GM18502 (cell line): Measurements from ENCODE around the gene TTYH1.
"Not testable (repeated sequence)": the region's sequence is repeated elsewhere in the genome, so short reads cannot be mapped to it uniquely, and the experiment has no call there.

Experiments used
- ATAC-seq: cut with Tn5 transposase; IDR thresholded peaks from one replicate; pipeline ENCODE4 v1.9.1; 2021; ENCODE audit warnings: mild to moderate bottlenecking; ENCODE audit not compliant: unreplicated experiment, poor library complexity

The TTYH1 gene

GRCh38 chr19:54436031-54436523, 20.8 kb downstream of the TTYH1 start:
- ATAC-seq = no peak

DNA sequence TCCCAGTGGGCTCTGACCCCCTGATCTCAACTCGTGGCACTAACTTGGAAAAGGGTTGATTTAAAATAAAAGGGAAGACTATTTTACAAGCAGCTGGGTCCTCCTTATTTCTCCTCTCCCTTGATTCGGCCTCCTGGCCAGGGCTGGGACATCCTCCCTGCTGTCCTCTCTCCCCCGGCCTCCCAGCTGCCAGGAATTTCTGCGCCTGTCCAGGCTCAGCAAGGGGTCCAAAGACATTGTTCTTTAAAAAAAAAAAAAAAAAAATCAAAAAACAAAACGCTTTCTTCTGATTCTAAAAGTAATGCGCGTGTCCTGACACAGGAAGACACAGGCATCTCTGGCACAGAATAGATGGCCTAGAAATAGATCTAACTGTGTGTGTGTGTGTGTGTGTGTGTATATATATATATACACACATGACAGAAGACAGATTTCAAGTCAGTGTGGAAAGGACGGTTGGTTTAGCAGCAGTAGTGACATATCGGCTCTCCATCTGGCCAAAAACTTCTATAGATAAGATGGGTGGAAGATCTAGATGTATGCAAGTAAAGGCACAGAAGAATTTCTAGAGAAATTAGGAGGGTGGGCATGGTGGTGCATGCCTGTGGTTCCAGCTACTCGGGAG, 21.5 kb downstream of the TTYH1 start:
- ATAC-seq = no peak

GRCh38 chr19:54439174-54439851, 24.0 kb downstream of the TTYH1 start:
- no peak for ATAC-seq

GRCh38 chr19:54440641-54441040, 25.4 kb downstream of the TTYH1 start:
- ATAC-seq = no peak

DNA sequence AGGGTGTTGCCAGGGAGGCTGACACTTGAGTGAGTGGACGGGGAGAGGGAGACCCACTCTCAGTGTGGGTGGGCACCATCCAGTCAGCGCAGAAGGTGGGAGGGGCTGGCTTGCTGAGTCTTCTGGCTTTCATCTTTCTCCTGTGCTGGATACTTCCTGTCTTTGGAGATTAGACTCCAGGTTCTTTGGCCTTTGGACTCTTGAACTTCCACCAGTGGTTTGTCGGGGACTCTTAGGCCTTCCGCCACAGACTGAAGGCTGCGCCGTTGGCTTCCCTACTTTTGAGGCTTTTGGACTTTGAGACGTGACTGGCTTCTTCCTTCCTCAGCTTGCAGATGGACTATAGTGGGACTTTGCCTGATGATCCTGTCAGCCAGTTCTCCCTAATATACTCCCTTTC, 29.5 kb downstream of the TTYH1 start:
- ATAC-seq = no peak

DNA sequence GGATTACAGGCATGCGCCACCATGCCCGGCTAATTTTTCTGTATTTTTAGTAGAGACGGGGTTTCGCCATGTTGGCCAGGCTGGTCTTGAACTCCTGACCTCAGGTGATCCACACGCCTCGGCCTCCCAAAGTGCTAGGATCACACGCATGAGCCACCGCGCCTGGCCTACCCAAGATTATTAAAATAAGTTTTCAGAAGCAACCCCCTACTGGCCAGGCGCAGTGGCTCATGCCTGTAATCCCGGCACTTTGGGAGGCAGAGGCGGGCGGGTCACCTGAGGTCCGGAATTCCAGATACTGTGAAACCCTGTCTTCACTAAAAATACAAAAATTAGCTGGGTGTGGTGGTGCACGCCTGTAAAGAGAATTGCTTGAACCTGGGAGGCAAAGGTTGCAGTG, 31.1 kb downstream of the TTYH1 start:
- ATAC-seq = not testable (repeated sequence)

GRCh38 chr19:54448040-54448773, 32.9 kb downstream of the TTYH1 start:
- ATAC-seq = peak; percentile 11

GRCh38 chr19:54448774-54449700, 33.8 kb downstream of the TTYH1 start, which contains the start of gene LENG8:
TSS of gene LENG8 (plus strand) at chr19:54449199. CDS start at chr19:54451345, 2,146 bp downstream.
- ATAC-seq = peak; percentile 85

DNA sequence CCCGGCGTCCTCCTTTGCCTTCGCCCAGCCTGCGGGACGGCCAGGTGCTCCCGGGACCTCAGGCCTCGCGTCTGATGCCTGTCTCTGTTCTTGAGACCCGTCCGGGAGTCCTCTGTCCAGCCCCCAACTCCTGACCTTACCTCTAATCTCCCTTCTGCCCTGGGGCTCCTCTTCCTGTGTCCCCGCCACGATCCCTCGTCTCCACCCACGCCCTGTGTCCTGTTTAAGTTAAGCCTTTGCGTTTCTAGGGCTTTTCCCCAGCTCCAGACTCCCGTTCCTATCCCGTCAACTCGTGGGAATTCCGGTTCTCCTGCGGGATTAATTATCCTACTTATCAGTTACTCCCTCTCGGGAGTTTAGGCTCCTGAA, 34.4 kb downstream of the TTYH1 start:
- no peak for ATAC-seq

DNA sequence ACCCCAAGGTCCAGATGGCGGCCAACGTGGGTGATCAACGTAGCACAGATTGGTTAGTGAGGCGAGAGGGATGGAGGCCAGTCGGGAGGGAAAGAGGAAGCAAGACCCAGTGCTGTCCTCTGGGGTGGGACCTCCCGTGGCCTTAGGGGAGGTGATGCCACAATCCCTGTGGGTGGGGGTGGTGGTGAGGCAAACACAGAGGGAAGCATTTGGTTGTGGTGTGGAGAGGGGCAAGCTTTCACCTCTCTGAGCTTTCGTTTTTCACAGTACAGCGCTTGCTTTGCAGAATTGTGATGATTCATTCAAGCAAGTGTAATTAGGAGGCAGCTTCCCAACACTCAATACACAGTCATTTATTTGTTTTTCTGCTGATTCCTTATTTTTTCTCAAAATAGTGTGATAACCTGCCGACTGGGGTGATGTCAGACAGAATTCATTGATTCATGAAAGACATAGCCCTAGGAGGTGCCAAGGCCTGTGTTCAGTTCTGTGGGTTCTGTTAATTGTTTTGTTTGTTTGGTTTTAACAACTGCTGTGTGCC, 36.1 kb downstream of the TTYH1 start:
- ATAC-seq = no peak

GRCh38 chr19:54451997-54452396, 36.7 kb downstream of the TTYH1 start:
- ATAC-seq = no peak

- ATAC-seq = no peak
Observed at GRCh38 chr19:54452626-54453025, 37.4 kb downstream of the TTYH1 start.

GRCh38 chr19:54453921-54454780, 38.9 kb downstream of the TTYH1 start:
- no peak for ATAC-seq

DNA sequence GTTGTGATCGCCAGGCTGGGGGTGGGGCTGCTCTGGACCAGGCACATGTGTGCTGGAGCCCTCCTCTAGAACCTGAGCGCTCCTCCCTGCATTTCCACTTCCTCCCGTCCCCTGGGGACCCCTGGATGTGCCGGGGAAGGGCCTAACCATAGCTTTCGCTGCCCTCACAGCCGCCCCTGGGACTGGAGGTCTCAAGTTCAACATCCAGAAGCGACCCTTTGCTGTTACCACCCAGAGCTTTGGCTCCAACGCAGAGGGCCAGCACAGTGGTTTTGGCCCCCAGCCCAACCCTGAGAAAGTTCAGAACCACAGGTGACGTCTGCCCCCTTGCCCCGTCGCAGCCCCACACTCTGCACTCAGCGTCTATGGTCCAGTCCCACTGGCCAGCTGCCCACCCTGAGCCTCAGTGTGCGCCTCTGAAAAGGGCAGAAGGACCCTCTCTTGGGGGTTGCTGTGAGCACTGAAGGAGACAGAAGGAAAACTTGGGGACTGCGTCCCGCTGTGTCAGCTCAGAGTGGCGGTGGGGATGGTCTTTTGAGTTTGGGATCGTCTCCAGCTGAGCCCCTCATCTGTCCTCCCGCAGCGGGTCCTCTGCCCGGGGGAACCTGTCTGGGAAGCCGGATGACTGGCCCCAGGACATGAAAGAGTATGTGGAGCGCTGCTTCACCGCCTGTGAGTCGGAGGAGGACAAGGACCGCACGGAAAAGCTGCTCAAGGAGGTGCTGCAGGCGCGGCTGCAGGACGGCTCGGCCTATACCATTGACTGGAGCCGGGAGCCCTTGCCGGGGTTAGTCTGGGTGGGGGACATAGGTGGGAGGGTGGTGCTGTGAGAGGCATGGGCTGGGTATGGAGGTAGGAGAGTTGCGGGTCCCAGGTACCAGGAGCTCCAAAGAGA, 39.8 kb downstream of the TTYH1 start:
- ATAC-seq = no peak

DNA sequence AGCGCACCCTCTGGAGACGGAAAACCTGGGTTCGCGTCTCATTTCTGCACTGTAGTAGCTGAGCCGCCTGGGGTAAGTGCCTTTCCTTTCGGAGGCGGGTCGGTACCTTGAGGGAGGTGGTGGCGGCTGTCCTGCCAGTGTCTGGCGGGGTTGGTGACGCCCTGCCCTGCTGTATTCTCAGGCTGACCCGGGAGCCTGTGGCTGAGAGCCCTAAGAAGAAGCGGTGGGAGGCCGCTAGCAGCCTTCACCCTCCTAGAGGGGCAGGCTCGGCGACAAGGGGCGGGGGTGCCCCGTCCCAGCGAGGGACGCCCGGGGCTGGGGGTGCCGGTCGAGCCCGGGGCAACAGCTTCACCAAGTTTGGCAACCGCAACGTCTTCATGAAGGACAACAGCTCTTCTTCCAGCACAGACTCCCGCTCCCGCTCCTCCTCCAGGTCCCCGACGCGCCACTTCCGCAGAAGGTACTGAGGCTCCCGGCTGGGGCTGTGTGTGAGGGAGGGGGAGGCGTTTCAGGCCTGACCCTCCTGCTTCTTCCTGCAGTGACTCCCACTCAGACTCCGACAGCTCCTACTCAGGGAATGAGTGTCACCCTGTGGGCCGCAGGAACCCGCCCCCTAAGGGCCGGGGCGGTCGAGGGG, 40.6 kb downstream of the TTYH1 start:
- ATAC-seq = no peak

DNA sequence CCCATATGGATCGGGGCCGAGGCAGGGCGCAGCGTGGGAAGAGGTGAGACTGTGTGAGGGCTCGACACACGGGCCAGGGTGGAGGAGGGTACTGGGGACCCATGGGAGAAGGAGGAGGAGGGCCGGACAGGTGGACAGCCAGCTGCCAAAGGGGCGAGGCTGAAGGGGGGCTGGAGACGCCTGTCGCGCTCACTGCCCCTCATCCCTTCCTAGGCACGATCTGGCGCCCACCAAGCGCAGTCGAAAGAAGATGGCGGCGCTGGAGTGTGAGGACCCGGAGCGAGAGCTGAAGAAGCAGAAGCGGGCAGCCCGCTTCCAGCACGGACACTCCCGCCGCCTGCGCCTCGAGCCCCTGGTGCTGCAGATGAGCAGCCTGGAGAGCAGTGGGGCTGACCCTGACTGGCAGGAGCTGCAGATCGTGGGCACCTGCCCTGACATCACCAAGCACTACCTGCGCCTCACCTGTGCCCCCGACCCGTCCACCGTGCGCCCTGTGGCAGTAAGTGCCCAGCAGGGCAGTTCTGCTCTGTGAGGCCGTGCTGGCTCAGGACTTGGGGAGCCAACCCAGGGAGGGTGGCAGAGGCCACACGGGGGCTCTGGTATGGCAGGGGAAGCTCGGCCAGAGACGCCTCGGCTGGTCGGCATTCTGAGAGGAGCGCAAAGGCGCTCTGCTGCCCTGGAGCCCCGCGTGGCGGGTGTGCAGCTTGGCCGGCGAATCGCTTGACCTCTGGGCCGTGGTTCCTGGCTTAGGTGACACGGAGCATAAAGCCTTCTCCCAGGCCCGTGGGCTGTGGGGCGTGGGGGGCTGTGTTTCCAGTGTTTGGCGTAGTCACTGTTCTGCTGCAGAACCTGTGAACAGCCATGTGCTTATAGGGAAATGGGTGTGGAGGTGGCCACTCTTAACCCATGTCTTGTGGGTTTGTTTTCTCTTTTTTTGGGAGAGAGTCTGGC, 41.4 kb downstream of the TTYH1 start:
- no peak for ATAC-seq
